BLaER1 (cell line): ENCODE data around the gene MSH5.

Experiments used
- H3K27ac ChIP-seq: shearing (Covaris generic); formaldehyde crosslinking; 2 replicates; pipeline ENCODE4 v1.8.1; 2022
- H3K27me3 ChIP-seq: shearing (Covaris generic); formaldehyde crosslinking; 2 replicates; pipeline ENCODE4 v1.8.1; 2022
- H3K36me3 ChIP-seq: shearing (Covaris generic); formaldehyde crosslinking; 2 replicates; pipeline ENCODE4 v1.8.1; 2022
- H3K4me1 ChIP-seq: shearing (Covaris generic); formaldehyde crosslinking; 2 replicates; pipeline ENCODE4 v1.8.1; 2022
- H3K4me2 ChIP-seq: shearing (Covaris generic); formaldehyde crosslinking; 2 replicates; pipeline ENCODE4 v1.8.1; 2022
- H3K4me3 ChIP-seq: shearing (Covaris generic); formaldehyde crosslinking; 2 replicates; pipeline ENCODE4 v1.8.1; 2022
- H3K9ac ChIP-seq: shearing (Covaris generic); formaldehyde crosslinking; 2 replicates; pipeline ENCODE4 v1.8.1; 2022
- H3K9me3 ChIP-seq: shearing (Covaris generic); formaldehyde crosslinking; 2 replicates; pipeline ENCODE4 v1.8.1; 2022
- H4K20me1 ChIP-seq: shearing (Covaris generic); formaldehyde crosslinking; 2 replicates; pipeline ENCODE4 v1.8.1; 2022
- Cebpa-rat ChIP-seq: shearing (Covaris generic); IDR thresholded peaks from 2 replicates; pipeline ENCODE4 v1.8.1; 2022

The MSH5 gene

GRCh38 chr6:31736768-31737314 lies 3.0 kb upstream of the MSH5 start:
- H3K4me2 ChIP-seq: peak overlapping the region; percentile 98
- H3K4me1 ChIP-seq: peaks cover 68% of the 10 kb centered on the region
- H3K9ac ChIP-seq: peak overlapping the region; percentile 97
- no peaks in the 10 kb centered on the region for H3K27me3 ChIP-seq
- H4K20me1 ChIP-seq: peaks cover 27% of the 10 kb centered on the region
- H3K36me3 ChIP-seq: peaks cover 34% of the 10 kb centered on the region
- TF ChIP-seq Cebpa-rat: no peak
- H3K4me3 ChIP-seq: peak overlapping the region; percentile 89
- no peaks in the 10 kb centered on the region for H3K9me3 ChIP-seq
- peak overlapping the region; percentile 99 for H3K27ac ChIP-seq

DNA sequence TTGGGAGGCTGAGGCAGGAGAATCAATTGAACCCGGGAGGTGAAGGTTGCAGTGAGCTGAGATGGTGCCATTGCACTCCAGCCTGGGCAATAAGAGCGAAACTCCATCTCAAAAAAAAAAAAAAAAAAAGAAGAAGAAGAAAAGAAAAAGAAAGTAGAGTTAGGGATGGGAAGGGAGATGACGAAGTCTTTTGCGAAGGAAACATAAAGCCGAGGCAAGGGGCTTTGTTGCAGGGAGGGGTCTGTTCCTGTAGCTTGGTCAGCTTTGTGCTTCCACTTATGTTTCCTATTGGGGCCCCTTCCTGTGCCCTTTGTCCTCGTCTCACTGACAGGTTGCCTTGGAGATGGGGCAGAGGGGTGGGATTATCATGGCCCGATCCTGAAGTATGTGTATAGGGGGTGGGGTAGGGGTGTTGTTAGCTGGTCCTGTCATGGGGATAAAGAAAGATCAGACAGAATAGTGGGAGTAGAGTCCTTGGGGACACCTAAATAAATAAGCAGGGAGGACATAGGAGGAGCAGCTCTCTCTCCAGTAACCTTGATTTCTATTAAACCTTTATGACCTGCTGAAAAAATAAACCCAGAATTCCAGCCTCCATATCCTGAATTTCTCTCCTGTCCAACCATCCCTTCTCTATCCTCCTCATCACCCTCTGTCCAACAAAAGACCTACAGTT lies 2.4 kb upstream of the MSH5 start:
- peaks cover 21% of the 10 kb centered on the region for H4K20me1 ChIP-seq
- TF ChIP-seq Cebpa-rat: no peak
- peaks cover 34% of the 10 kb centered on the region for H3K36me3 ChIP-seq
- peak overlapping the region; percentile 98 for H3K4me2 ChIP-seq
- H3K9me3 ChIP-seq: no peaks in the 10 kb centered on the region
- peak overlapping the region; percentile 89 for H3K4me3 ChIP-seq
- H3K27me3 ChIP-seq: no peaks in the 10 kb centered on the region
- peak overlapping the region; percentile 99 for H3K27ac ChIP-seq
- peak overlapping the region; percentile 97 for H3K9ac ChIP-seq
- peaks cover 68% of the 10 kb centered on the region for H3K4me1 ChIP-seq

DNA sequence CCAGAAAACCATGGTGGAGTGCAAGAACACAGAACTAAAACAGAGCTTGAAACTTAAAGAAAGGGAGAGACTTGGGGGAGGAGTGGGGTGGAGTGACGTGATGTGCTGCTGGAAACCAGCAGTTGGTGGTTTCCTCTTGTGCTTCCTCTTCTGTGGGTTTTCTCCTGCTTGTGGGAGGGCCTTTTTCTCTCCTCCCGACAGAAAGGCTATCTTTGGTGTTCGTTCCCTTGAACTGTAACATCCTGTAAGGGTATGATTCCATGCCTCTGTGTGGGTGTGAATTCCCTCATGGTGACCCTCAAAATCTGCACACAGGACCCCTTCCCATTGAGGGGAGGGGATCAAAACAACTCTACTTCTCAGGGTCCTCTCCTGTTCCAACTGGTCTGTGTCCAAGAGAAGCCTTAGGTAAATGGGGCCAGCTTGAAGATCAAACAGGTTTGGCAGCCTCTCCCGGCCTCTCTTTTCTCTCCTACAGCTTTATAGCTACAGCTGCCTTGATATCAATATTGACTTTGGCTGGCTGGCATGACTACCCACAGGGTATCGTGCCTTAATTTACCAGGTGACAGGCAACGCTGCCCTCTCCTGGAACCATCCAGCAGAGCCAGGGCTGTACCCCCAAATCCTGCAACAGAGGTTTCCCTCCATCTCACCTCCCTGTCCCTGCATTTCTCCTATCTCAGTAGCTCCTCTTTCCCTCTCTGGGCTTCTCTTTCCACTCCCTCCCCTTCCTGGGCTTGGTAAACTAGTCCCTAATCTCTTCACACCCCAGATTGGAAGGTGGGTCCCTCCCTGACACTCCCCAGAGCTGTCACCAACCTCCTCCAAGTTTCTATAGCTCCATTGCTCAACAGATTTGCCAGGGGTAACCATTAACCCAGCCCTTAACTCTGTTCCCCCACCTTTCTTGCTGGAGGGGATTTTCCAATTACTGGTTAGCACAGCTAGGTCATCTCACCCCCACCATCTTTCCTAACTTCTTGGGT lies 1.5 kb upstream of the MSH5 start:
- Histone ChIP-seq H3K36me3 (peaks cover 34% of the 10 kb centered on the region), H3K4me2 (peak overlapping the region; percentile 98), H4K20me1 (peaks cover 15% of the 10 kb centered on the region), H3K27me3 (no peaks in the 10 kb centered on the region), H3K9ac (peak overlapping the region; percentile 97), H3K27ac (peak overlapping the region; percentile 99), H3K4me1 (peaks cover 63% of the 10 kb centered on the region), H3K9me3 (no peaks in the 10 kb centered on the region), H3K4me3 (peak overlapping the region; percentile 89)
- TF ChIP-seq Cebpa-rat: no peak

GRCh38 chr6:31740397-31741223 lies 805 bp downstream of the MSH5 start:
- Histone ChIP-seq H3K27ac (peak overlapping the region; percentile 96), H3K27me3 (no peaks in the 10 kb centered on the region), H3K36me3 (peaks cover 41% of the 10 kb centered on the region), H3K9me3 (no peaks in the 10 kb centered on the region), H3K9ac (peak overlapping the region; percentile 97), H3K4me3 (peak overlapping the region; percentile 89), H3K4me2 (peak overlapping the region; percentile 98), H3K4me1 (peaks cover 66% of the 10 kb centered on the region), H4K20me1 (no peaks in the 10 kb centered on the region)
- TF ChIP-seq Cebpa-rat: no peak

DNA sequence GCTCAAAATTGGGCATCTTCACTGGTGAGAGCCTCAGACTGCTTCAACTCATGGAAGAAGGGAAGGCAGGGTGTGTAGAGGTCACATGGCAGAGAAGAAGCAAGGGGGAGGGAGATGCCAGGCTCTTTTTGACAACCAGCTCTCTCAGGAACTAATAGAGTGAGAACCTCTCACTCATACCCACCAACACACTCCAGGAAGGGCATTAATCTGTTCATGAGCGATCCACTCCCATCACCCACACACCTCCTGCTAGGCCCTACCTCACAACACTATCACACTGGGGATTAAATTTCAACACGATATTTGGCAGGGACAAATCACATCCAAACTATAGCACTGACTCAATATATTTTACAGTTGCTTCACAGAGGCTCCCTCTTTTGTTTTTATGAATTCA lies 2.0 kb downstream of the MSH5 start:
- Histone ChIP-seq H4K20me1 (no peaks in the 10 kb centered on the region), H3K9me3 (no peaks in the 10 kb centered on the region), H3K4me2 (peak overlapping the region; percentile 98), H3K27ac (peak overlapping the region; percentile 96; the same call in 1 of the 2 replicates), H3K36me3 (peaks cover 53% of the 10 kb centered on the region), H3K4me3 (no peak overlapping the region), H3K9ac (no peak overlapping the region), H3K4me1 (peaks cover 63% of the 10 kb centered on the region), H3K27me3 (no peaks in the 10 kb centered on the region)
- no peak for TF ChIP-seq Cebpa-rat

DNA sequence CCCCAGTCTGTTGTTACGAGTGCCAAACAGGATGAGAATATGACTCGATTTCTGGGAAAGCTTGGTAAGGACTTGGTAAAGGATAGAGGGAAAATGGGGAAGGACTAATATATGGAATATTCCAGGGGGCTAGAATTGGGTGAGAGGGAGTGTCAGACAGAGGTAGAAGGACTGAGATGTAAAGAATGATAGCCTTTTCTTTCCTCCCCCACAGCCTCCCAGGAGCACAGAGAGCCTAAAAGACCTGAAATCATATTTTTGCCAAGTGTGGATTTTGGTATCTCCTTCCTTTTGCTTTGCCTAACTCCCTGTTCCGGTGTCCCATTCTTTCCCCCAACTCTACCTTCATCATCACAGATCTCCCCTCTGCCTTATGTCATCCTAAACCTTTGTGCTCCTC lies 3.1 kb downstream of the MSH5 start:
- no peak for TF ChIP-seq Cebpa-rat
- Histone ChIP-seq H3K4me1 (peaks cover 53% of the 10 kb centered on the region), H3K9ac (no peak overlapping the region), H3K27ac (no peak overlapping the region), H4K20me1 (no peaks in the 10 kb centered on the region), H3K36me3 (peaks cover 64% of the 10 kb centered on the region), H3K9me3 (no peaks in the 10 kb centered on the region), H3K4me3 (no peak overlapping the region), H3K4me2 (no peak overlapping the region), H3K27me3 (no peaks in the 10 kb centered on the region)

GRCh38 chr6:31744422-31744821 lies 4.6 kb downstream of the MSH5 start:
- Histone ChIP-seq H3K9me3 (no peaks in the 10 kb centered on the region), H4K20me1 (no peaks in the 10 kb centered on the region), H3K27me3 (no peaks in the 10 kb centered on the region), H3K4me3 (no peak overlapping the region), H3K36me3 (peaks cover 77% of the 10 kb centered on the region), H3K9ac (peak overlapping the region; percentile 25), H3K4me1 (peaks cover 41% of the 10 kb centered on the region), H3K4me2 (peak overlapping the region; percentile 36), H3K27ac (peak overlapping the region; percentile 36)
- no peak for TF ChIP-seq Cebpa-rat

DNA sequence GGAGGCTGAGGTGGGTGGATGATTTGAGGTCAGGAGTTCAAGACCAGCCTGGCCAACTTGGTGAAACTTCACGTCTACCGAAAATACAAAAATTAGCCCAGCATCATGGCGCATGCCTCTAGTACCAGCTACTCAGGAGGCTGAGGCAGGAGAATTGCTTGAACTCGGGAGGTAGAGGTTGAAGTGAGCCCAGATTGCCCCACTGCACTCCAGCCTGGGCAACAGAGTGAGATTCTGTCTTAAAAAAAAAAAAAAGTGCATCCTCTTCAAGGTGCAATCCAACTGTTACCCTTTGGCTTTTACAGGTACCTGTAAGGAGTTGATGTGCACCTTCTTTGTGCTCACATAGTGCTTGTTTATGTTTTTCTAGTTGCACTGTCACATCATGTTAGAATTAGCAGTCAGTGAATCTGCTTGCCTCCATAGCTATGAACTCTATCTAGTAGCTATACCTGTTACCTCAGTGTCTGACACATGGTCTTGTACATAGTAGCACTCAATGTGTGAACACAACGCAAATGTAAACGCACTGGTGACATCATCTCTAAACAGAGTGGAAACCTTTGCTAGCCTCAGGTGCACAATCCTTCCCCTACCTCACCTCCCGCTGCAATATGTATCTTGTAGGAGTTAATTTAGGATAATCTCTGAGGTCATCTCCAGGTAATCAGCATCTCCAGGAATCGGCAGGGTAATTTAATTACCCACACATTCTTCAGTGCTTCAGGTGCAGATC lies 9.7 kb downstream of the MSH5 start:
- H3K9me3 ChIP-seq: no peaks in the 10 kb centered on the region
- H3K4me1 ChIP-seq: peaks cover 8% of the 10 kb centered on the region
- H4K20me1 ChIP-seq: no peaks in the 10 kb centered on the region
- H3K4me2 ChIP-seq: no peak overlapping the region
- peaks cover 70% of the 10 kb centered on the region for H3K36me3 ChIP-seq
- no peak overlapping the region for H3K4me3 ChIP-seq
- no peak overlapping the region for H3K27ac ChIP-seq
- TF ChIP-seq Cebpa-rat: no peak
- H3K27me3 ChIP-seq: no peaks in the 10 kb centered on the region
- no peak overlapping the region for H3K9ac ChIP-seq
